ENCODE data around the gene ST7. TPM values are rescaled to one million over a fixed set of nuclear protein-coding genes. Genes with fewer than 3 reads are reported as not detected.
A peak's percentile ranks its signal among the peaks of the same experiment; 100 is the strongest.

ST7 gene
- total RNA-seq, 3 donors from 2014 or later (not counting 1 experiment from before 2014, with no cell fraction given): 9.8 to 15.7 (median 12.9) TPM

DNA sequence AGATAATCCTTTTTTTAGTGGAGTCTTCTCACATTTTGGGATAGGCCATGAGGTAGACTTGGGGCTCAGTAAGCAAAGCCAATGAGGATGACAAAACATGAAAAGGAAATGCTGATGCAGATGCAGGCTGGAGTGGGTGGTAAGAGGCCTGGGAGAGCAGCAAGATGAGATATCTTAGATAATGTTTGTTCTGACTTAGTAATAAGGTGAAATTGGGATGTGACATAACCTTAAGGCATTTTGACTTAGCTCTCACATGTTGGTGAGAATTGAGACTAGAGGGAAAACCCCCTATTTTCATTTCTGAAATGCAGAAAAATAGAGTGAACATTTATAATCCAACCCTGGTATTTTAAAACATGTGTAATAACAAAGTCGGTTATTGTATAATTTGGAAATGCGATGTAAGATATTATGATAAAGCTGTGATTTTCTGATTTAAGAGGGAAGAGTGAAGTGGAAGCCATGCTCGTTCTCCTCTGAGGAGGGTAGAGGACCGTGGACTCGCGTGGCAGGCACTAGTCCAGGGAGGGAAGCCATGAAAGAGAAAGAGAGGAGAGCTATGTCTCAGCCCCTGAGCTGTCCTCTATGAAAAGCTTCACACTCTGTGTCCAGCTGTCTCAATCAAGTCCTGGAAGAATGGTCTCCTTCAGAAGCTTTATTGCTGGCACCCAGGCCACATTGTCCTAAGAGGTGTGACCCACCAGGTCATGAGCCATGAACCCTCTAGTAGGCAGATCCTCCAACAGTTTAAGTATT is 57.3 kb downstream of the ST7 start:
- Mint-ChIP-seq H3K9me3 (no peaks in the 10 kb centered on the region), H3K27me3 (ENCODE audit: low read depth in 2 of 2) (no peaks in the 10 kb centered on the region), H3K4me1 (peaks cover 31 to 38% of the 10 kb centered on the region in 2 donors), H3K36me3 (no peaks in the 10 kb centered on the region), H3K27ac (peak overlapping the region in 1 of 2 donors; percentile 24), H3K4me3 (no peak overlapping the region)
- ATAC-seq: no peak
- TF ChIP-seq, protein P1, sequence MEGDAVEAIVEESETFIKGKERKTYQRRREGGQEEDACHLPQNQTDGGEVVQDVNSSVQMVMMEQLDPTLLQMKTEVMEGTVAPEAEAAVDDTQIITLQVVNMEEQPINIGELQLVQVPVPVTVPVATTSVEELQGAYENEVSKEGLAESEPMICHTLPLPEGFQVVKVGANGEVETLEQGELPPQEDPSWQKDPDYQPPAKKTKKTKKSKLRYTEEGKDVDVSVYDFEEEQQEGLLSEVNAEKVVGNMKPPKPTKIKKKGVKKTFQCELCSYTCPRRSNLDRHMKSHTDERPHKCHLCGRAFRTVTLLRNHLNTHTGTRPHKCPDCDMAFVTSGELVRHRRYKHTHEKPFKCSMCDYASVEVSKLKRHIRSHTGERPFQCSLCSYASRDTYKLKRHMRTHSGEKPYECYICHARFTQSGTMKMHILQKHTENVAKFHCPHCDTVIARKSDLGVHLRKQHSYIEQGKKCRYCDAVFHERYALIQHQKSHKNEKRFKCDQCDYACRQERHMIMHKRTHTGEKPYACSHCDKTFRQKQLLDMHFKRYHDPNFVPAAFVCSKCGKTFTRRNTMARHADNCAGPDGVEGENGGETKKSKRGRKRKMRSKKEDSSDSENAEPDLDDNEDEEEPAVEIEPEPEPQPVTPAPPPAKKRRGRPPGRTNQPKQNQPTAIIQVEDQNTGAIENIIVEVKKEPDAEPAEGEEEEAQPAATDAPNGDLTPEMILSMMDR (IDR thresholded peaks at IDR 0.05): no peak
- Histone ChIP-seq H3K9me3 (ENCODE audit: control insufficient read depth, insufficient read depth, low read length) (no peaks in the 10 kb centered on the region), H3K36me3 (ENCODE audit: control insufficient read depth, insufficient read depth, low read length) (no peaks in the 10 kb centered on the region), H3K27ac (ENCODE audit: low read length) (no peak overlapping the region), H3K27me3 (ENCODE audit: control insufficient read depth, insufficient read depth, low read length) (peaks cover 5% of the 10 kb centered on the region), H3K4me1 (ENCODE audit: control insufficient read depth, insufficient read depth, low read length) (peaks cover 13% of the 10 kb centered on the region), H3K4me3 (ENCODE audit: low read length) (no peak overlapping the region)
- DNase-seq: peak in 1 of 2 donors; percentile 9
- intact Hi-C loops (cut with micrococcal nuclease): no loop called here
- 77% methylated on average over 6 of the region's 6 CpGs for WGBS (ENCODE audit: insufficient coverage)

DNA sequence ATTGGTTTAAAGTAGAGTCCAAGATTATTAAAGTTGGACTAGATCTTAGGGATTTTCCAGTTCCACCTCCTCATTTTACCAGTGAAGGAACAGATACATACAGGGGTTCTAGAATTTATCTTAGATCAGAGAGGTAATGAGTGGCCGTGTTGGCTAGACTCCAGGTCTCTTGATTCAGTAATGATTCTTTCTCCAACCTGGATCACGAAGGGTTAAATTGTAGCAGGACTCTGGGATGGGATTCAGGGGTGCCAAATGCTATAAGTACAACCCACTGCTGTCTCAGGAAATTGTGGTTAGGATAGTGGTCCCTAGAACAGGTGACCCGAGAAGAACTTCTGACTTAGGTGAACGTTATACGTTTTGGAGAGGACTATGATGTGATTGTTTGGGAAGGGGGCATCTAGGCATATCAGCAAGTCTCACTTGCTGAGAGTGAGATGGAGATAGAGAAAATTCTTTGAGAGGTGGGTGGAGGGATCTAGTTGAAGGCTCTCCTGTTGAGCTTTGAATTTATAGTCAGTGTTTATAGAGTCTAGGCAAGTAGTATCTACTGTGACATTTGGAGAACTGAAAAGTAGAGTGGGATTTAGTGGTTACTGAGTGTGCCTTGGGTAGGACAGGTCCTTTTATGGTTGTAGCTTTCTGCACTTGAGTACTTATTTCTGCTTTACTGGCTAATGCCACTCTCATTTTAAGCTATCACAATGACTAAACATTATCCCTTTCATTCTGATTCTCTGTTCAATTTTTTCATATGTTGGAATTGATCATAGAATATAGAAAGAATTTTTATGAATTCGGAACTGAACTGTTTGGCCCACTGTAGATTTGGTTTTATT is 58.3 kb downstream of the ST7 start:
- Histone ChIP-seq H3K27me3 (ENCODE audit: control insufficient read depth, insufficient read depth, low read length) (peaks cover 5% of the 10 kb centered on the region), H3K9me3 (ENCODE audit: control insufficient read depth, insufficient read depth, low read length) (no peaks in the 10 kb centered on the region), H3K27ac (ENCODE audit: low read length) (no peak overlapping the region), H3K4me1 (ENCODE audit: control insufficient read depth, insufficient read depth, low read length) (peaks cover 13% of the 10 kb centered on the region), H3K36me3 (ENCODE audit: control insufficient read depth, insufficient read depth, low read length) (no peaks in the 10 kb centered on the region), H3K4me3 (ENCODE audit: low read length) (no peak overlapping the region)
- TF ChIP-seq, protein P1 (IDR thresholded peaks at IDR 0.05): no peak
- H3K9me3 Mint-ChIP-seq: no peaks in the 10 kb centered on the region
- peaks cover 31 to 38% of the 10 kb centered on the region in 2 donors for H3K4me1 Mint-ChIP-seq
- no peaks in the 10 kb centered on the region for H3K36me3 Mint-ChIP-seq
- no peak overlapping the region for H3K4me3 Mint-ChIP-seq
- DNase-seq: no peak
- no peaks in the 10 kb centered on the region for H3K27me3 Mint-ChIP-seq (ENCODE audit: low read depth in 2 of 2)
- WGBS (ENCODE audit: insufficient coverage): 35% methylated on average over 6 of the region's 6 CpGs
- intact Hi-C loops (cut with micrococcal nuclease): no loop called here
- no peak overlapping the region for H3K27ac Mint-ChIP-seq
- no peak for ATAC-seq

DNA sequence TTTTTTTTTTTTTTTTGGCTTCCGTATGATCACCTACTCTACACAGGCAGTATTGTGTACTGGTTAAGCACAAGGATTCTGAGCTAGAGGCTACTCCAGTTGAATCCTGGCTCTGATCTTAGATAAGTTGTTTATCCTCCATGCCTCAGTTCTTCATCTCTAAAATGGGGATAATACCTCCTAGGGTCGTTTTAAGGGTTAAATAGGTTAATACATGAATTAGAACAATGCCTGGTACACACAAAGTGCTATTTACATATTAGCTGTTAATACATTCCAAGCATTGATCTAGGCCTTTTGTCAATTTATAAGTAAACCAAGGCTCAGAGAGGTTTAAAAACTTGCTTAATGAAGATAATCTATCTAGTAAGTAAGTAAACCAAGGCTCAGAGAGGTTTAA is 59.0 kb downstream of the ST7 start:
- H3K4me3 Mint-ChIP-seq: no peak overlapping the region
- intact Hi-C loops (cut with micrococcal nuclease): no loop called here

More for the DNA sequence above, 59.0 kb downstream of the ST7 start:
- Mint-ChIP-seq H3K36me3 (no peaks in the 10 kb centered on the region), H3K27me3 (ENCODE audit: low read depth in 2 of 2) (no peaks in the 10 kb centered on the region), H3K27ac (no peak overlapping the region), H3K4me1 (peaks cover 36% of the 10 kb centered on the region in 2 donors), H3K9me3 (no peaks in the 10 kb centered on the region)
- ATAC-seq: no peak
- peaks cover 13% of the 10 kb centered on the region for H3K4me1 ChIP-seq (ENCODE audit: control insufficient read depth, insufficient read depth, low read length)
- DNase-seq: no peak
- H3K36me3 ChIP-seq (ENCODE audit: control insufficient read depth, insufficient read depth, low read length): no peaks in the 10 kb centered on the region
- H3K4me3 ChIP-seq (ENCODE audit: low read length): no peak overlapping the region
- no peak overlapping the region for H3K27ac ChIP-seq (ENCODE audit: low read length)
- peaks cover 5% of the 10 kb centered on the region for H3K27me3 ChIP-seq (ENCODE audit: control insufficient read depth, insufficient read depth, low read length)
- no CpG with 5 or more reads among the region's 2 CpGs for WGBS (ENCODE audit: insufficient coverage)
- no peaks in the 10 kb centered on the region for H3K9me3 ChIP-seq (ENCODE audit: control insufficient read depth, insufficient read depth, low read length)
- TF ChIP-seq, protein P1 (IDR thresholded peaks at IDR 0.05): peak; percentile 8

Measured in natural killer cell (primary cell).